ENCODE data around the gene CSTA. TPM values are rescaled to one million over a fixed set of nuclear protein-coding genes. Genes with fewer than 3 reads are reported as not detected.

CSTA gene
- total RNA-seq, 2 donors from 2014 or later: 1.3 TPM; not detected in 1

DNA sequence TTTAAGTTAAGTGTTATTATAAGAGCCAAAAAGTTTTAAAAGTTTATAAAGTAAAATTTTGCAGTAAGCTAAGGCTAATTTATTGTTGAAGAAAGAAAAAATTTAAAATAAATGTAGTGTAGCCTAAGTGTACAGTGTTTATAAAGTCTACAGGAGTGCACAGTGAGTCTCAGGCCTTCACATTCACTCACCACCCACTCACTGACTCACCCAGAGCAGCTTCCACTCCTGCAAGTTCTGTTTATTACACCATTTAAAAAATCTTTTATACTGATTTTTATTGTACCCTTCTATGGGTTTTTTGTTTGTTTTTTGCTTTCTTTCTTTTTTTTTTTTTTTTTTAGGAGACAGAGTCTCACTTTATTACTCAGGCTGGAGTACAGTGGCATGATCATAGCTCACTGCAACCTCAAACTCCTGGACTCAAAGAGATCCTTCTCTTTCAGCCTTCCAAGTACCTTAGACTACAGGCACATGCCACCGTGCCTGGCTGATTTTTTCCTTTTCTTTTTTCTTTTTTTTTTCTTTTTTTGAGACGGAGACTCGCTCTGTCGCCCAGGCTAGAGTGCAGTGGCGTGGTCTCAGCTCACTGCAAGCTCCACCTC is 25.9 kb downstream of the CSTA start:
- no peak for DNase-seq
- intact Hi-C loops (cut with DNase I): no loop called here
- no peak for TF ChIP-seq POLR2A (IDR thresholded peaks at IDR 0.05)
- TF ChIP-seq, protein P1, sequence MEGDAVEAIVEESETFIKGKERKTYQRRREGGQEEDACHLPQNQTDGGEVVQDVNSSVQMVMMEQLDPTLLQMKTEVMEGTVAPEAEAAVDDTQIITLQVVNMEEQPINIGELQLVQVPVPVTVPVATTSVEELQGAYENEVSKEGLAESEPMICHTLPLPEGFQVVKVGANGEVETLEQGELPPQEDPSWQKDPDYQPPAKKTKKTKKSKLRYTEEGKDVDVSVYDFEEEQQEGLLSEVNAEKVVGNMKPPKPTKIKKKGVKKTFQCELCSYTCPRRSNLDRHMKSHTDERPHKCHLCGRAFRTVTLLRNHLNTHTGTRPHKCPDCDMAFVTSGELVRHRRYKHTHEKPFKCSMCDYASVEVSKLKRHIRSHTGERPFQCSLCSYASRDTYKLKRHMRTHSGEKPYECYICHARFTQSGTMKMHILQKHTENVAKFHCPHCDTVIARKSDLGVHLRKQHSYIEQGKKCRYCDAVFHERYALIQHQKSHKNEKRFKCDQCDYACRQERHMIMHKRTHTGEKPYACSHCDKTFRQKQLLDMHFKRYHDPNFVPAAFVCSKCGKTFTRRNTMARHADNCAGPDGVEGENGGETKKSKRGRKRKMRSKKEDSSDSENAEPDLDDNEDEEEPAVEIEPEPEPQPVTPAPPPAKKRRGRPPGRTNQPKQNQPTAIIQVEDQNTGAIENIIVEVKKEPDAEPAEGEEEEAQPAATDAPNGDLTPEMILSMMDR (IDR thresholded peaks at IDR 0.05): no peak
- Histone ChIP-seq H3K4me1 (no peaks in the 10 kb centered on the region), H3K36me3 (replicated peaks in 1 of 2; ENCODE audit: insufficient read depth in 1 of 2, low read depth in 2 of 2) (no peaks in the 10 kb centered on the region), H3K27ac (no peak overlapping the region), H3K9me3 (no peaks in the 10 kb centered on the region), H3K4me3 (no peak overlapping the region), H3K27me3 (no peaks in the 10 kb centered on the region)
- 88 to 93% methylated on average over 4 to 5 of the region's 5 CpGs for WGBS, 2 donors
- no peak for ATAC-seq

DNA sequence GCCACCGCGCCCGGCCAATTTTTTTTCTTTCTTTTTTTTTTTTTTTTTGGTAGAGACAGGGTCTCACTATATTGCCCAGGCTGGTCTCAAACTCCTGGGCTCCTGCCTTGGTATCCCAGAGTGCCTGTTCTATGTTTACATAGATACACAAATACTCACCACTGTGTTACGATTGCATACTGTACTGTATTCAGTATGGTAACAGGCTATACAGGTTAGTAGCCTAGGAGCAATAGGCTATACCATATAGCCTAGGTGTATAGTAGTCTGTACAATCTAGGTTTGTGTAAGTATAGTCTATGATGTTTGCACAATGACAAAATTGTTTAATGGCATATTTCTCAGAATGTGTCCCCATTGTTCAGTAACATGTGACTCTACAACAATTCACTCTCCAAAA is 26.6 kb downstream of the CSTA start:
- intact Hi-C loops (cut with DNase I): no loop called here
- no peak for DNase-seq
- whole genome bisulfite sequencing, 2 donors: 86 to 87% methylated on average over 4 of the region's 4 CpGs
- H3K27ac ChIP-seq: no peak overlapping the region
- H3K4me3 ChIP-seq: no peak overlapping the region
- no peak for ATAC-seq
- no peaks in the 10 kb centered on the region for H3K27me3 ChIP-seq
- TF ChIP-seq POLR2A (IDR thresholded peaks at IDR 0.05): no peak
- TF ChIP-seq, protein P1 (IDR thresholded peaks at IDR 0.05): no peak
- H3K4me1 ChIP-seq: peaks cover 4% of the 10 kb centered on the region
- no peaks in the 10 kb centered on the region for H3K36me3 ChIP-seq (replicated peaks in 1 of 2; ENCODE audit: insufficient read depth in 1 of 2, low read depth in 2 of 2)
- H3K9me3 ChIP-seq: no peaks in the 10 kb centered on the region

DNA sequence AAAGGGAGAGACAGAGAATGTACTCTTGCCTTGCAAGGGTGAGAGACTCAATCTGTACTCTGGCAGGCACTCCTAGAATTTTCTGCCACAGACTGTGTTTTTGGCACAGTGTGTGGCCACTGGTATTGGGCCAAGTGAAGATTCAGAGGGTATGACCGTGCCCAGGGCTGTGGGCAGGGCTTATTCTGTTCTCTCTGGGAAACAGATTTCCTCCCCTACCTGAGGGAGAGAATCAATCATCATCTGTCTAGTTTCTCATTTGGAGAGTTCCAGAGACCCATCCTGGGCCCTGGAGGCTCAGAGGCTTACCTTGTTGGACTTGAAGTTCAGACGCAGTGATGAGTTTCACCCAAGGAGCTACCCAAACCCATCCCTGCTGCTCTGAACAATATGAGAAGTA is 28.2 kb downstream of the CSTA start:
- Histone ChIP-seq H3K4me1 (peaks cover 5% of the 10 kb centered on the region), H3K27me3 (no peaks in the 10 kb centered on the region), H3K9me3 (no peaks in the 10 kb centered on the region), H3K4me3 (no peak overlapping the region), H3K27ac (no peak overlapping the region), H3K36me3 (replicated peaks in 1 of 2; ENCODE audit: insufficient read depth in 1 of 2, low read depth in 2 of 2) (no peaks in the 10 kb centered on the region)
- TF ChIP-seq, protein P1 (IDR thresholded peaks at IDR 0.05): no peak
- TF ChIP-seq POLR2A (IDR thresholded peaks at IDR 0.05): no peak
- ATAC-seq: no peak
- WGBS, 2 donors: 52 to 53% methylated on average over 2 of the region's 2 CpGs
- intact Hi-C loops (cut with DNase I): no loop called here
- DNase-seq: no peak

DNA sequence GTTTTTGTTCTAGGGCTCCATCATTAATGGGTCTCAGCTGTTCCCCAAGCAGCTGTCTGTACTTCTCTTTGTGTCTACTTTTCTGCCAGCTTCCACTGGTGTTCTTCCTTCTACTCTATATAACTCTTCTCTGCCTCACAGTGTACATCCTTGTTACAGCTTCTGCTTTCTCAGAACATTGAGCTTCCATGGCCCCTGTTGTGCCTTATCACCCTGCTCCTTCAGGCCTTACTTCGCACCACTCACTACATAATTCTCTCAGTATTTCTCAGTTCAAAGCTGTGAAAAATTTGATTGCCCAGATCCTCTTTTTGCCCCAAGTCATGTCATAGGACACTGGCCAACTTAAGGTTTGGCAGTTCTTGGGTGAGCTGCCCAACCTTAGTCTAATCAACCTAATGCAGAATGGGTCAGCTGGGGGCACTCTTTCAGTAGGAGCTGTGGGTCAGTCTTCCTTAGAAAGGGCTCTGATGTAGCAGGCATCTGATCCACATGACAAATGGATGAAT is 28.9 kb downstream of the CSTA start:
- Histone ChIP-seq H3K27ac (no peak overlapping the region), H3K27me3 (no peaks in the 10 kb centered on the region), H3K36me3 (replicated peaks in 1 of 2; ENCODE audit: insufficient read depth in 1 of 2, low read depth in 2 of 2) (peaks cover 0 to 2% of the 10 kb centered on the region in 2 donors), H3K4me1 (peaks cover 5% of the 10 kb centered on the region), H3K9me3 (no peaks in the 10 kb centered on the region), H3K4me3 (no peak overlapping the region)
- DNase-seq (no peak), ATAC-seq (no peak)
- 94 to 96% methylated on average over 1 of the region's 1 CpG for WGBS, 2 donors
- TF ChIP-seq, protein P1 (IDR thresholded peaks at IDR 0.05): no peak
- no peak for TF ChIP-seq POLR2A (IDR thresholded peaks at IDR 0.05)
- intact Hi-C loops (cut with DNase I): no loop called here

DNA sequence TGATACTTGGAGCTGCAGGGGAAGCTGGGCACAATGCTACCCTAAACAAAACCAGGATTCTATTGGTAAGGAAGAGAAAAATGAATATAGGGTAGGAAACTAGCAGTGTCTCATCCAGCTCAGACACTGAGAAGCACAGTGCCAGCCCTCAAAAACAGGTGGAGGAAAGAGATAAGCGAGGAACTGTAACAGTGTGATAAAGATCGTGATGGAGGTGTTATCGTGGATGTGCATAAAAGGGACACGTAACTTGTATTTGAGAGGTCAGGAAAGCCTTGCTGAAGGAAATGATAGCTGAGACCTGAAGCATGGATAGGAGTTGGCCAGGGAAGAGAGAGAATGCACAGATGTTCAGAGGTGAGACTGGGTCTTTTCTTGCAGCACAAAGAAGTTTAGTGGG is 30.6 kb downstream of the CSTA start:
- Histone ChIP-seq H3K36me3 (replicated peaks in 1 of 2; ENCODE audit: insufficient read depth in 1 of 2, low read depth in 2 of 2) (peaks cover 0 to 2% of the 10 kb centered on the region in 2 donors), H3K27ac (no peak overlapping the region), H3K27me3 (no peaks in the 10 kb centered on the region), H3K9me3 (no peaks in the 10 kb centered on the region), H3K4me3 (no peak overlapping the region), H3K4me1 (peaks cover 5% of the 10 kb centered on the region)
- ATAC-seq: no peak
- intact Hi-C loops (cut with DNase I): no loop called here
- no peak for DNase-seq
- WGBS, 2 donors: 34 to 54% methylated on average over 4 of the region's 4 CpGs
- TF ChIP-seq, protein P1 (IDR thresholded peaks at IDR 0.05): no peak
- no peak for TF ChIP-seq POLR2A (IDR thresholded peaks at IDR 0.05)

All from body of pancreas (tissue), 4 donors.